Central memory CD8-positive, alpha-beta T cell (primary cell): ENCODE data around the gene RGMA.
"Not testable (repeated sequence)": the region's sequence is repeated elsewhere in the genome, so short reads cannot be mapped to it uniquely, and the experiment has no call there.

ENCODE experiments used
- ATAC-seq: fragments of 150-1000 bp; cut with Tn5 transposase; replicated peaks from 2 replicates; pipeline ENCODE4 v1.10.0; 2022; ENCODE audit warnings: mild to moderate bottlenecking, moderate FRiP score, moderate number of reproducible peaks; ENCODE audit not compliant: poor library complexity, severe bottlenecking; ENCODE audit errors: extremely low read depth
- DNase-seq, 2 donors: peaks; one replicate each; pipeline ENCODE4 v3.0.0; 2021; ENCODE audit warnings: low spot score in 2 of 2
- H3K27ac Mint-ChIP-seq: one replicate; pipeline ENCODE4 v1.8.0; 2022; ENCODE audit warnings: low read depth, mild to moderate bottlenecking, moderate library complexity, mixed read lengths
- H3K27me3 Mint-ChIP-seq: one replicate; pipeline ENCODE4 v1.8.0; 2022; ENCODE audit warnings: mixed read lengths
- H3K36me3 Mint-ChIP-seq: one replicate; pipeline ENCODE4 v1.8.0; 2022; ENCODE audit warnings: mild to moderate bottlenecking, moderate library complexity, mixed read lengths; ENCODE audit not compliant: insufficient read depth
- H3K4me1 Mint-ChIP-seq: one replicate; pipeline ENCODE4 v1.8.0; 2022; ENCODE audit warnings: mixed read lengths
- H3K4me3 Mint-ChIP-seq: one replicate; pipeline ENCODE4 v1.8.0; 2022; ENCODE audit warnings: mild to moderate bottlenecking, moderate library complexity, mixed read lengths
- H3K9me3 Mint-ChIP-seq: one replicate; pipeline ENCODE4 v1.8.0; 2022; ENCODE audit warnings: mixed read lengths

Gene RGMA

DNA sequence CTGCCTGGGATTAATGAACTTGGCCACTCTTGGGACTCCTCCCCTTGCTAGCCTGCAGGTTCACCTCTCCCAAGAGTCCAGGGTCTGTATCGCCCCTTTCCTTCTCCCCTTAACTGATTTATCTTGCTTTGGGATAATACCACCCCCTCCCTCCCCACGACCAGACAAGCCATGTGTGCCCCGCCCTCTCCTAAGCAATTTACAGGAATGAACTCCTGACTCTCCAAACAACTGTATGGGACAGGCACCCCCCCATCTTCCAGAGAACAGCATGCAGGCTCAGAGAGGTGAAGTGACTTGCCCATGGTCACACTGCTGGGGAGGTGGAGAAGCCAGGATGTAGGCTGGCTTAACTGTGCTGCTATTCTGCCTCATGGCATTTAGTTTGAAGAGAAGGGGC lies 46.8 kb downstream of the RGMA start:
- H3K27me3 Mint-ChIP-seq: no peaks in the 10 kb centered on the region
- peaks cover 8% of the 10 kb centered on the region for H3K4me1 Mint-ChIP-seq
- no peak for ATAC-seq
- H3K4me3 Mint-ChIP-seq: no peak overlapping the region
- peaks cover 8% of the 10 kb centered on the region for H3K9me3 Mint-ChIP-seq
- no peak overlapping the region for H3K27ac Mint-ChIP-seq
- no peaks in the 10 kb centered on the region for H3K36me3 Mint-ChIP-seq
- no peak for DNase-seq

DNA sequence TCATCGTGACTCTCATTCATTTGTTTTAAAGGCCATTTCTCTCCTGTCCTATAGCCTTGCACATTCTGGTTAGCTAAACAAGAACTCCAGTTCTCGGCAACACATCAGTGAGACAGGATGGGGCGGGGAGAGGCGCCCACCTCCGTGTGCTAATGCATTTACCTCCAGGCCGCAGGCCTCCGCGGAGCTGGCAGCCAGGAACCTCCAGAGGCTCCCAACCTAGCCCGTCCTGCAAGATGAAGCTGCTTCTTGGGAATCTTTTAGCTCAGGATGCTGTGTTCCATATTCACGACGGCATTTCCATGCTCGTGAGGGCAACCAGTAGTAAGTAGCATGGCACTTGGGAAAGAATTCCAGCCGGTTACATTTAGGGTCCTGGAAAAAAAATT lies 47.9 kb downstream of the RGMA start:
- Mint-ChIP-seq H3K4me3 (no peak overlapping the region), H3K9me3 (peaks cover 4% of the 10 kb centered on the region), H3K27ac (no peak overlapping the region), H3K4me1 (peaks cover 3% of the 10 kb centered on the region), H3K36me3 (no peaks in the 10 kb centered on the region), H3K27me3 (no peaks in the 10 kb centered on the region)
- DNase-seq (no peak), ATAC-seq (no peak)

DNA sequence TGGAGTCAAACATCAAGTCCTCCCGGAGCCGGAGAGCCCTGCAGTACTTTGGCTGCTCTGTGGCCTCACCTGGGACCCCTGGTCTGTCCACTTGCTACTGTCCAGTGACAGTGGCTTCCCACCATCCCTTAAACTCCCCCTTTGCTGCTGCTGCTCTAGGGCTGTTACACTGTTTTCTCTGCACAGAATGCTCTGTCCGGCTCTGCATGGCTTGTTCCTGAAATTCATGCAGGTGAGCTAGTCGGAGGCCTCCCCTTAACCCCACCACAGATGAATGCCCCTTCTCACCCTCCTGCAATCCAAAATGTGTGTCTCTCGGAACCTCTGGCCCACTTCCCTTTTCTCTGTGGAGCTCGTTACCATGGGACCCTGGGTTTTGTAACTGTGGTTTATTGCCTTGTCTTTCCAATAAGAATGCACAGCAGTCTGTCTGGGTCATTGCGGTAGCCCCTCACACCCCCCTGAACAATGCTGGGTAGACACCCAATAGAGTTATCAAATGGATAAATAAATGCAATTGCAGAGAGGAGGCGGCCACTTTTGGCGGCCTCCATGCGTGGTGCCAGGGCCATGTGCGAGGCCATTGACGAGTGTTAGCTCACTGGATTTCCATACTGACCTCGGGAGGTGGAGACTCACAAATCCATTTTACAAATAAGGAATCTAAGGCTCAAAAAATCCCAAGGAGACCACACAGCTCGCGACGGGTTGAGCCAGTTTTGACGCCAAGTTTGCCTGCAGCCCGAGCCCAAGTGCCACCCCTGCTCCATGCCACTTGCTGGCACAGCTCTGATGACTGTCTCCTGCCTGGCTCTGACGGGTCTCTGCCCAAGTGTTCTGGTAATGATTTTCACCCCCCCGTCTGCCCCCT lies 48.5 kb downstream of the RGMA start:
- ATAC-seq (no peak), DNase-seq (no peak)
- Mint-ChIP-seq H3K4me1 (peaks cover 5% of the 10 kb centered on the region), H3K27ac (no peak overlapping the region), H3K9me3 (no peaks in the 10 kb centered on the region), H3K27me3 (no peaks in the 10 kb centered on the region), H3K36me3 (peaks cover 2% of the 10 kb centered on the region), H3K4me3 (no peak overlapping the region)

DNA sequence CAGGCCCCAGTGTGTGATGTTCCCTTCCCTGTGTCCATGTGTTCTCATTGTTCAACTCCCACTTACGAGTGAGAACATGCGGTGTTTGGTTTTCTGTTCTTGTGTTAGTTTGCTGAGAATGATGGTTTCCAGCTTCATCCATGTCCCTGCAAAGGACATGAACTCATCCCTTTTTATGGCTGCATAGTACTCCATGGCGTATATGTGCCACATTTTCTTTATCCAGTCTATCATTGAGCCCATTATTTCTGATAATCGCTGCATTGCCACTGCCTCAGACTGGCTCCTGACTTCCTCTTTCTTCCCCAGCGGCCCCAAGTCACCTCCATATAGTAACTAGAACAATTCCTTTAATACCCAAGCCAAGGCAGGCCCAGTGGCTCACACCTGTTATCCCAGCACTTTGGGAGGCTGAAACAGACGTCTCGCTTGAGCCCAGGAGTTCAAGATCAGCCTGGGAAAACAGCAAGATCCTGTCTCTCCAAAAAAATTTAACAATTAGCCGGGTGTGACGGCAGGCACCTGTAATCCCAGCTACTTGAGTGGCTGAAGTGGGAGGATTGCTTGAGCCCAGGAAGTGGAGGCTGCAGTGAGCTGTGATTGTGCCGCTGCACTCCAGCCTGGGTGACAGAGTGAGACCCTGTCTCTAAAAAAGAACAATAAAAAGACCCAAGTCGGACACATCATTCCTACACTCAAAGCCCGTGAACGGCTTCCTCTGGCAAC lies 49.3 kb downstream of the RGMA start:
- not testable (repeated sequence) for H3K27me3 Mint-ChIP-seq, H3K4me1 Mint-ChIP-seq, H3K9me3 Mint-ChIP-seq, DNase-seq, ATAC-seq, H3K36me3 Mint-ChIP-seq, H3K4me3 Mint-ChIP-seq, H3K27ac Mint-ChIP-seq

DNA sequence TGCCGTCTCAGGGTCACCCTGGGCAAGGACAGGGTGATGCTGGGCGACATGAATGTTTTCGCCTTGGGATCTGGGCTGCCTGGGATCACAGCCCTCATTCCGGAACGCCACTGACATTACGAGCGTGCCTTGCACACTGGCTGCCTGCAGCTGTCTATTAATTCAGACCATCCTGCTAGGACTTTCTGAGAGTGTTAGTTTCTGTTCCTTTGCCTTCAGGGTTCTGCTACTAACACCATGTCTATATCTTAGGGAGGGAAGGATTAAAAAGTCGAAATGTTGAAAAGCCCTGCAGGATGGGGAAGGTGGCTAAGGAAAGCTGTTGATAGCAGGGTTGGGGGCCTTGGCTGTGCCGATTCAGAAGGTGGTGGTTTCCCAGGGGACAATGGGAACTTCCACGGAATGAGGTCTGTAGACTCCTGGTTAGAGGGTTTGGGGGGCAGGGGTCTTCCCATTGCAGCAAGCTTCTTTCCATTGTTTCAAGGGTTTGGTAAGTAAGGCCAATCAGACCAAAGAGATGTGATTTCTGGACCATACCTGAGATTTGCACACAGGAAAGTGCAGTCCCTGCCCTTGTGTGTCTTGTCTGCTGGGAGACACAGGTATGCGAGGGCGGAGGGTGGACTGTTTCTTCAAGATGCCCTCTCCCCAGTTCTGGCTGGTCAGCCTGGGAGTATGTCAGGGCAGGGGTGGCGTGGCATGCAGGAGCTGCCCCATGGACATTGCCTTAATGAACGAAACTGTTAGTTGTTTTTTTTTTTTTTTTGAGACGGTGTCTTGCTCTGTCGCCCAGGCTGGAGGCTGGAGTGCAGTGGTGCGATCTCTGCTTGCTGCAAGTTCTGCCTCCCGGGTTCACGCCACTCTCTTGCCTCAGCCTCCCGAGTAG lies 50.9 kb downstream of the RGMA start:
- Mint-ChIP-seq H3K27me3 (no peaks in the 10 kb centered on the region), H3K4me1 (peaks cover 5% of the 10 kb centered on the region), H3K9me3 (no peaks in the 10 kb centered on the region), H3K4me3 (no peak overlapping the region), H3K27ac (no peak overlapping the region), H3K36me3 (peaks cover 2% of the 10 kb centered on the region)
- ATAC-seq (no peak), DNase-seq (no peak)

DNA sequence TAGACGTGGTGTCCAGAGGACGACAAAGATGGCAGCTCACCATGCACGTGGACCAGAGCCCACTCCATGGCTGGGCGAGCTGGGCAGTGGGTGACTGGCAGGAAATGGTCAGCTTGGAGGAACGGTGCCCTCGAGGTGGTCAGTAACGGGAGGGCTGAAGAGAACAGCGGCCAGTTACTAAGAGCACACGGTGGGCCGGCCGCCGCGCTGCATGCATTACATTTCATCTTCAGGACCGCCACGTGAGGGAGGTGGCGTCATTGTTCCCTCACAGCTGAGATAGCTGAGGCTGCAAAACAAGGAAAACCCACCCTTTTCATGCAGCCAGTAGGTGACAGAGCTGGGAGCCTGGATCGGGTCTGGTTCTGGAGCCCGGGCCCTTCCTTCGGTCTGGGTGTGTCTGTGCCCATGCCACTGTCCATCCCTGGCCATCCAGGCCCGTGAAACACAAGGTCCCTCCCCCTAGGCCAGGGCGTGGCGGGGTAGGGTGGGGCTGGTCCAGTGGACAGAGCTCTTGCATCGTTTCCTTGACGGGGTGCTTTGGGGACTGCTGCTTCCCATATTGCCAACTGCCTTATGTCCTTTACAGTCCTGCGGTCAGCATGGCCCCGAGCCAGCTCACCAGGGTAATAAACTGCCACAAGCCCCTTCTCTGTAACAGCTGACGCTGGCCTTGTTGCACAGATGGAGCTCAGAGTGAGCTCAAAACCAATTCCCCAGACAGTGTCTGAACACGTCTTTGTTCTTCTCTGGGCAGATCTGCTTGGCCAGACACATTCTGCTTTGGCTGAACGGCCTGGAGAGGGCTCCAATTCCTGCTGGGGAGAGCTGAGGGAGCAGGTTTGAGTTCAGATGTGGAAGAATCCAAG lies 51.8 kb downstream of the RGMA start:
- no peak for DNase-seq
- Mint-ChIP-seq H3K27ac (no peak overlapping the region), H3K4me1 (peaks cover 5% of the 10 kb centered on the region), H3K36me3 (peaks cover 2% of the 10 kb centered on the region), H3K4me3 (no peak overlapping the region), H3K9me3 (no peaks in the 10 kb centered on the region), H3K27me3 (no peaks in the 10 kb centered on the region)
- ATAC-seq: no peak

DNA sequence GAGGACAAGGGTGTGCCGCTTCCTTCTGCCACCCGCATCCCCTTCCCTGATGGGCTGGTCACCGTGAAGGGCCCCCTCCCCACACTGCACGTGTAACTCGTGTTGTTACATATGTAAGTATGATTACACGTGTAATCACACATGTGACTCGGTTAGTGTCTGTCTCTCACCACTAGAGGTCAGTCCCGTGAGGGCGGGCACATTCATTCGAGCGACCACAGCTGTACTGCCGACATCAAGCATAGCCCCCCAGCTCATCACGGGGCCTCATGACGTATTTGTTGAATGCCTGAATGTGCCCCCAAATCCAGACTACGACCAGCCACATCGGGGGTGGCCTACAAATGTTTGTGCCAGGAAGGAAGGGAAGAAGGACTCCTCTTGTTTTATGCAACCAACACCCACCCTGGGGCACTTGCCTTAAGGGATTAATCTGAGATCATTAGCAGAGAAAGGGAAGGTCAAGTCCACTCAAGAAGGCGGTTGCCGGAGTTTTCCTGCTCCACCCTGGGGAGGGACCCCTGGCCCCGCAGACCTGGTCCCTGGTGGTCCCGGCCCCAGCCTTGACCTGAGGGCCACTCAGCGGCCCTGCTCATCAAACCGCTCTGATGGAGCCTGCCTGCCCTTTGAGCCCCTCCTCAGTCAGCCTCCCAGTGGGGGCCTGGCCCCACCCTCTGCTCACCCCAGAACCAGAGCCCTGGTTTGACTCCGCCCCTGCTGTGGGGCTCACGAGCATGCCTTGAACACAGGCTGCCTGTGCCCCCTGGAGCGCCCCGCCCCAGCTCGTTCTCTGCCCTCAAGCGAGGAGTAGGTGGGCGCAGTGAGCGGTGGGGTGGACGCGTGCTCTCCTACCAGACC lies 52.8 kb downstream of the RGMA start:
- H3K36me3 Mint-ChIP-seq: peaks cover 2% of the 10 kb centered on the region
- peak in 1 of 2 donors; percentile 38 for DNase-seq

DNA sequence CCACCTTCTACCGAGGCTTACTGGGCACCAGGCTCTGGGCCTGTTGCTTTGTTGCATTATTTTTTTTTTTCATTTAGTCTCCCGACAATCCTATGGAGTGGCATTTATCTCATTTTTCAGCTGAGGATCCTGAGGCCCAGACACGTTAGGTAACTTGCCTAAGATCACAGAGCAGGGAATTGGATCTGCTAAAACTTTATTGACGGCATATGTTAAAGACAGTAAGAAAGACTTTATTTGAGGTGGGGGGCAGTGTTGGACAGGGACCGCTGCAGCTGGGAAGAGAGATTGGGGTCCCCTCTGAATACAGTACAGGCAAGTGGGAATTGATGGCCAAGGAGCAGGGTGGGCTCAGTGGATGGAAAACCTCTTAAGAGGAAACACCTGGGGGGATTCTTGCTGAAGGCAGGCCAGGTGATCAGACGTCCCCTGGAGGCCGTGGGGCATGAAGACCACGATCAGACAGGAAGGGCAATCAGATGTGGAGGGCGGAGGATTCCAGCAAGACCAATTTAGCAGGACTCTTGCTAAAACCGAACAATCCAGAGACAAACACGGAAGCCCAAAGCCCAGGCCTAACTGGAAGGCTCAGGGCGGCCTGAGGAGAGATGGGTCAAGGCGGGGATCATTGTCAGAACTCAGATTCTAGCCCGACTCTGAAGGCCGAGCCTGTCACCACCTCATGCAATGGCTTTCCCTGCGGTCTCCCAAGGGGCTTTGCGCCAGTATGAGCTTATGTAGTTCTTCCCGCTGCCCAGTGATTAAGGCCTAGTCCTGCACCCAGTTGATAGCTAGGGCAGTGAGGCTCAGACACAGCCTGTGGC lies 53.7 kb downstream of the RGMA start:
- no peaks in the 10 kb centered on the region for H3K9me3 Mint-ChIP-seq

More for the DNA sequence above, 52.8 kb downstream of the RGMA start:
- no peak for ATAC-seq
- Mint-ChIP-seq H3K27ac (peak overlapping the region; percentile 61), H3K4me1 (peaks cover 5% of the 10 kb centered on the region), H3K4me3 (no peak overlapping the region), H3K9me3 (no peaks in the 10 kb centered on the region), H3K27me3 (no peaks in the 10 kb centered on the region)

DNA sequence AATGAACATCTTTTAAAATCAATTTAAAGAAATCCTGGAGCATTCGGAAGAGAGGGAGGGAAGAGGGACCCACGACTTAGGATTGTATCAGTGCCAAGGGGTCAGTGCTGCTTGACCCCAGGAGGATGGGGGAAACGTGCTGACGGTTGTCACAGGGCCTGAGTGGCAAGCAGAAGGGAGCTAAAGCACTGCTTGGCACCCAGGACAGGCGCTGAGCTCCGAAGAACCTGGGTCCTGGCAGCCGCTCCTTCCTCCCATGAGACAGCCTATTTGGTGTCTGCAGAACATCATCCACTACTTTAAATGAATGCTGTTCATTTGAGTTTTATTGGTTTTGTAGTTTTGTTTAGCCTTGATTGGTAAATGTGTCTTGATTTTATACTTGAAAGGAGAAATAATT lies 54.5 kb downstream of the RGMA start:
- Mint-ChIP-seq H3K27ac (no peak overlapping the region), H3K9me3 (no peaks in the 10 kb centered on the region), H3K4me3 (no peak overlapping the region)

More for the DNA sequence above, 53.7 kb downstream of the RGMA start:
- H3K27me3 Mint-ChIP-seq: no peaks in the 10 kb centered on the region
- peak overlapping the region; percentile 61 for H3K27ac Mint-ChIP-seq
- DNase-seq (no peak), ATAC-seq (no peak)
- peaks cover 2% of the 10 kb centered on the region for H3K36me3 Mint-ChIP-seq
- no peak overlapping the region for H3K4me3 Mint-ChIP-seq
- peaks cover 12% of the 10 kb centered on the region for H3K4me1 Mint-ChIP-seq

DNA sequence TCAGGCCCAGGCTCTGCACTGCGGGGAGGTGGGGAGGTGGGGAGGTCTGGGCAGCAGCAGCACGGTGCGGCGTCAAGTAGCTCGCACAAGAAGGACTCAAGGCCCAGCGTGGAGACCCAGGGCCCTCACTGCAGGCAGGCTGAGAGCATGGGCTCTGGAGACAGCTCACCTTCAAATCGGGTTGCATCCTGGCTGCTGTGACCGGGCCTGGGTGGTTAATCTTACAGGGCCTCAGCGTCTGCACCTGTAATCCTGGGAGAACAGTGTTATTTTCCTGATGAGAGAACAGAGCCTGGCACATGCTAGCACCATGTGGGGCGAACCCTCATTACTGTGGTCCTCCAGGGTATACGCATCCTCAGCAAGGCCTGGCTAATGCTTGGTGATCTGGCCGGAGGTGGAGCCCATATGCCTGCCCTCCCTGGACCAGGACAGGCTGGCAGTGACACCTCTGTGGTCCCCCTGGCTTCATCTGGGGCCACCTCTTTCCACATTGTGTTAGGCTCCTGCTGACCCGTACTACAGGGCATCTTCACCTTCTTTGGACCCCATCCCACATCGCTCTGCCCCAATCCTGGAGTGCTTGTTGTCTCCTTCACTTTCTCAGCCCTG lies 55.5 kb downstream of the RGMA start:
- DNase-seq (no peak), ATAC-seq (no peak)
- no peaks in the 10 kb centered on the region for H3K9me3 Mint-ChIP-seq
- H3K4me1 Mint-ChIP-seq: peaks cover 21% of the 10 kb centered on the region
- no peaks in the 10 kb centered on the region for H3K27me3 Mint-ChIP-seq
- peaks cover 7% of the 10 kb centered on the region for H3K36me3 Mint-ChIP-seq
- H3K4me3 Mint-ChIP-seq: no peak overlapping the region
- no peak overlapping the region for H3K27ac Mint-ChIP-seq

More for the DNA sequence above, 54.5 kb downstream of the RGMA start:
- Mint-ChIP-seq H3K4me1 (peaks cover 19% of the 10 kb centered on the region), H3K27me3 (no peaks in the 10 kb centered on the region), H3K36me3 (peaks cover 6% of the 10 kb centered on the region)
- ATAC-seq (no peak), DNase-seq (no peak)
